Prostate gland (tissue), 2 donors: ENCODE results near the gene DIP2B. TPM values are rescaled to one million over a fixed set of nuclear protein-coding genes. Genes with fewer than 3 reads are reported as not detected.
A peak's percentile ranks its signal among the peaks of the same experiment; 100 is the strongest.

ENCODE experiments used
- DNase-seq: peaks from one replicate; pipeline ENCODE4 v3.0.0-alpha.2; 2019; ENCODE audit warnings: low spot score
- H3K27ac ChIP-seq, 2 donors: fragments of 200-600 bp; sonication (generic); 2 replicates each; pipeline ENCODE4 v1.5.1; 2017 to 2019
- H3K27me3 ChIP-seq: fragments of 200-600 bp; sonication (generic); replicated peaks from 2 replicates; pipeline ENCODE4 v1.5.1; 2019; ENCODE audit not compliant: insufficient read depth
- H3K36me3 ChIP-seq, 2 donors: fragments of 200-600 bp; sonication (generic); 1 replicate in 1 of 2; 2 replicates in 1 of 2; pipeline versions ENCODE4 v1.5.1 to v1.8.1; 2017 to 2019
- H3K4me1 ChIP-seq: fragments of 200-600 bp; sonication (generic); replicated peaks from 2 replicates; pipeline ENCODE4 v1.5.1; 2019
- H3K4me3 ChIP-seq, 2 donors: fragments of 200-600 bp; sonication (generic); 2 replicates each; pipeline ENCODE4 v1.5.1; 2017 to 2019
- H3K9me3 ChIP-seq: fragments of 200-600 bp; sonication (generic); 2 replicates; pipeline ENCODE4 v1.5.1; 2017
- POLR2A ChIP-seq: fragments of 450-650 bp; IDR thresholded peaks from one replicate; pipeline ENCODE4 v1.6.1; 2016; ENCODE audit warnings: antibody characterized with exemption, mild to moderate bottlenecking
- POLR2AphosphoS5 ChIP-seq: sonication (generic); formaldehyde crosslinking; IDR thresholded peaks from one replicate; pipeline ENCODE4 v1.6.1; 2017; ENCODE audit warnings: antibody characterized with exemption
- WGBS: methylation state at CpG from one replicate; pipeline ENCODE4 v1.1.5; 2018; 5-methylcytosine and 5-hydroxymethylcytosine counted together
- intact Hi-C: fragments of 100-400 bp; cut with DNase I; formaldehyde crosslinking; loops from one replicate; pipeline ENCODE4 v1.14.2; 2022
- total RNA-seq, 2 donors: library from RNA; depleted of rRNA; stranded (reverse); fragments of >200 nt; gene quantifications; one replicate each; pipeline ENCODE4 v1.1.0, GENCODE V29; 2016
- TF ChIP-seq, protein P1 (sequence below), 4 experiments: fragments of 200-600 bp in 2 of 4; fragments of 450-650 bp in 2 of 4; sonication (generic) in 2 of 4; IDR thresholded peaks; 1 replicate in 3 of 4; 2 replicates in 1 of 4; pipeline ENCODE4 v1.5.1; 2016 to 2019; ENCODE audit warnings: antibody characterized with exemption in 4 of 4, mild to moderate bottlenecking in 2 of 4, moderate library complexity in 2 of 4

The DIP2B gene
- total RNA-seq, 2 donors from 2014 or later = 23.2 to 56.3 TPM

DNA sequence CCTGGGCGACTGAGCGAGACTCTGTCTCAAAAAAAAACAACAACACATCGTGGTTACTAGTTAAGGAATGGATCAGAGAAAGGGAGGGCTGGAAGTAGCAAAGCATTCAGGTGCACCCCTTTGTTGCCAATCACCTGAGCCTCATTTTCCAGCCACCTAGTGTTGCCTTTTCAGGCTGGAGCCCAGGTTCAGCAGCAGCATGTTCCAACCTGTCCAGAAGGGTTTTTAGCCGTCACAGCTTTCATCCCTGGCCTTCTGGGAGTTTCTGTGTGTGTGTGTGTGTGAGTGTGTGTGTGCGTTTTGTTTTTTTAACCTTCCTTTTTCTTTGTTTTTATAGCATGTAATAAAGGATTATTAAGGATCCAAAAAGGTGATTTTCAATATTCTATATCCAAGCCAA, 138.0 kb downstream of the DIP2B start:
- TF ChIP-seq, protein P1, sequence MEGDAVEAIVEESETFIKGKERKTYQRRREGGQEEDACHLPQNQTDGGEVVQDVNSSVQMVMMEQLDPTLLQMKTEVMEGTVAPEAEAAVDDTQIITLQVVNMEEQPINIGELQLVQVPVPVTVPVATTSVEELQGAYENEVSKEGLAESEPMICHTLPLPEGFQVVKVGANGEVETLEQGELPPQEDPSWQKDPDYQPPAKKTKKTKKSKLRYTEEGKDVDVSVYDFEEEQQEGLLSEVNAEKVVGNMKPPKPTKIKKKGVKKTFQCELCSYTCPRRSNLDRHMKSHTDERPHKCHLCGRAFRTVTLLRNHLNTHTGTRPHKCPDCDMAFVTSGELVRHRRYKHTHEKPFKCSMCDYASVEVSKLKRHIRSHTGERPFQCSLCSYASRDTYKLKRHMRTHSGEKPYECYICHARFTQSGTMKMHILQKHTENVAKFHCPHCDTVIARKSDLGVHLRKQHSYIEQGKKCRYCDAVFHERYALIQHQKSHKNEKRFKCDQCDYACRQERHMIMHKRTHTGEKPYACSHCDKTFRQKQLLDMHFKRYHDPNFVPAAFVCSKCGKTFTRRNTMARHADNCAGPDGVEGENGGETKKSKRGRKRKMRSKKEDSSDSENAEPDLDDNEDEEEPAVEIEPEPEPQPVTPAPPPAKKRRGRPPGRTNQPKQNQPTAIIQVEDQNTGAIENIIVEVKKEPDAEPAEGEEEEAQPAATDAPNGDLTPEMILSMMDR (IDR thresholded peaks at IDR 0.05) = peak in 1 of 4 experiments; percentile 32
- TF ChIP-seq POLR2AphosphoS5 = peak; percentile 31
- TF ChIP-seq POLR2A = no peak
- Histone ChIP-seq H3K9me3 (no peaks in the 10 kb centered on the region), H3K27me3 (no peaks in the 10 kb centered on the region), H3K4me1 (peaks cover 2% of the 10 kb centered on the region), H3K4me3 (no peak overlapping the region), H3K27ac (no peak overlapping the region), H3K36me3 (no peaks in the 10 kb centered on the region)
- 44% methylated on average over 5 of the region's 5 CpGs for whole genome bisulfite sequencing
- intact Hi-C loops = no loop called here
- DNase-seq = peak; percentile 44

DNA sequence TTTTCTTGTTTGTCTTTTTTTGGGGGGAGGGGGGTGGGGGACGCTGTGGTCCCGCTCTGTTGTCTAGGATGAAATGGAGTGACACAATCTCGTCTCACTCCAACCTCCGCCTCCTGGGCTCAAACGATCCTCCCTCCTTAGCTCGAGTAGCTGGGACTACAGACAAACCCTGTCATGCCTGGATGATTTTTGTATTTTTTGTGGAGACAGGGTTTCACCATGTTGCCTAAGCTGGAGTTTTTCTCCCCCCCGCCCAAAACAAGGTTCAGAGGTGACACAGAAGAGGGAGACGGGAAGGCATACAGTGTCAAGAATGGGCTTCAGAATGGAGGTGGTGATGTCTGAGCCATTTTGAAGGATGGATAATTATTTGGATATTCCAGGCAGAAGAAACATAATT, 142.2 kb downstream of the DIP2B start:
- 60% methylated on average over 8 of the region's 8 CpGs for WGBS
- TF ChIP-seq, protein P1 (IDR thresholded peaks at IDR 0.05) = no peak
- TF ChIP-seq POLR2AphosphoS5 = no peak
- TF ChIP-seq POLR2A = no peak
- no peak for DNase-seq
- H3K4me1 ChIP-seq = peaks cover 2% of the 10 kb centered on the region
- intact Hi-C loops = no loop called here
- H3K36me3 ChIP-seq = no peaks in the 10 kb centered on the region
- H3K4me3 ChIP-seq = no peak overlapping the region
- no peaks in the 10 kb centered on the region for H3K9me3 ChIP-seq
- no peak overlapping the region for H3K27ac ChIP-seq
- no peaks in the 10 kb centered on the region for H3K27me3 ChIP-seq

DNA sequence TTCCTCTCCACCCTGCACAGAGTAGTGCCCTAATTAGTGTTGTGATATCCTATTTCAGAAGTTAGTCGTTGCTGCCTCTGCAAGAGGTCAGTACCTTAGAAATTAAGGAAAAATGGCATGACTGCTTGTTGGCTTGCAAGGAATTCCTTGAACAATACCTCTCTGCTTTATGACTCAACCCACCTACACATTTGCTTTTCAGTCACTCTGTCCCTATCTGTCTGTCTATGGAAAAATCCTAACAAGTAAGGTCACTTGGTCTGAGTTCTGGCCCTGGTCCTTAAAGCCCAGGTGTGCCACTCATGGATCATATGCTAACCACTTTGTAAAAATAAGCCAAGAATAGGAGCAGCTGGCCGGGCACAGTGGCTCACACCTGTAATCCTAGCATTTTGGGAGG, 142.7 kb downstream of the DIP2B start:
- H3K27me3 ChIP-seq = no peaks in the 10 kb centered on the region
- DNase-seq = no peak
- no peak overlapping the region for H3K27ac ChIP-seq
- H3K36me3 ChIP-seq = no peaks in the 10 kb centered on the region
- TF ChIP-seq POLR2AphosphoS5 = no peak
- TF ChIP-seq POLR2A = no peak
- TF ChIP-seq, protein P1 (IDR thresholded peaks at IDR 0.05) = no peak
- H3K9me3 ChIP-seq = no peaks in the 10 kb centered on the region
- WGBS = 64% methylated on average over 2 of the region's 2 CpGs
- peaks cover 2% of the 10 kb centered on the region for H3K4me1 ChIP-seq
- no peak overlapping the region for H3K4me3 ChIP-seq
- intact Hi-C loops = no loop called here

DNA sequence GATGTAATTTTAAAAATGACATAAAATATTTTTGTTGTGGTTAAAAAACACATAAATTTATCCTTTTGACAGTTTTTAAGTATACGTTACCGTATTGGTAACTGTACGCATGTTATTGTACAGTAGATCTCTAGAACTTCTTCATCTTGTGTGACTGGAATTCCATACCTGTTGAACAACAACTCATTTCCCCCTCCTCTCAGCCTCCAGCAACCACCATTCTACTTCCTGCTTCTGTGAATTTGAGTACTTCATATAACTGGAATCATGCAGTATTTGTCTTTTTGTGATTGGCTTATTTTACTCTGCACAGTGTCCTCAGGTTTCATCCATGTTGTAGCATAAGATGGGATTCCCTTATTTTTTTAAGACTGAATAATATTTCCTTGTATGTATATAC, 145.5 kb downstream of the DIP2B start:
- Histone ChIP-seq H3K27ac (no peak overlapping the region), H3K4me1 (peaks cover 2% of the 10 kb centered on the region), H3K9me3 (no peaks in the 10 kb centered on the region), H3K27me3 (no peaks in the 10 kb centered on the region), H3K36me3 (no peaks in the 10 kb centered on the region), H3K4me3 (no peak overlapping the region)
- TF ChIP-seq POLR2AphosphoS5 = no peak
- TF ChIP-seq, protein P1 (IDR thresholded peaks at IDR 0.05) = no peak
- no peak for TF ChIP-seq POLR2A
- intact Hi-C loops = no loop called here
- DNase-seq = no peak
- 99% methylated on average over 3 of the region's 3 CpGs for WGBS

DNA sequence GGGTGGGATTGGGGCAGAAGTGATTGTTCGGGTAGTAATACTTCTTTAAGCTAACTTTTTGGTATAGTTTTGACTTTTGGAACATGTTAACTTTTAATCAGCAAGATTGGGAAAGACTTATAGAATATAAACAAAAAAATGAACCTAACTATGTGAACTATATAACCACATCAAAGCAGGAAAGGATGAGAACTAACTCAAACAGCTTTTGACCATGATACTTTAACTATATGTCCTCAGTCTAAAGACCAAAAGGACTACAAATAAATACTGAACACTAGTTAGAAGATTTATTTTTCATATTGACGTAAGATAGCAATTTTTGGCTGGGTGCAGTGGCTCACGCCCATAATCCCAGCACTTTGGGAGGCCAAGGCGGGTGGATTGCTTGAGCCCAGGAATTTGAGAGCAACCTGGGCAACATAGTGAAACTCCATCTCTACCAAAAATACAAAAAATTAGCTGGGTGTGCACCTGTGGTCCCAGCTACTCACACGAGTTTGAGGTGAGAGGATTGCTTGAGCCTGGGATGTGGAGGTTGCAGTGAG, 150.7 kb downstream of the DIP2B start:
- Histone ChIP-seq H3K4me3 (no peak overlapping the region), H3K4me1 (no peaks in the 10 kb centered on the region), H3K27ac (no peak overlapping the region), H3K27me3 (no peaks in the 10 kb centered on the region), H3K36me3 (no peaks in the 10 kb centered on the region), H3K9me3 (no peaks in the 10 kb centered on the region)
- no peak for DNase-seq
- TF ChIP-seq POLR2AphosphoS5 (no peak), POLR2A (no peak)
- TF ChIP-seq, protein P1 (IDR thresholded peaks at IDR 0.05) = no peak
- intact Hi-C loops = no loop called here
- 95% methylated on average over 5 of the region's 5 CpGs for WGBS
